ENCODE data around the gene SRA1. TPM values are rescaled to one million over a fixed set of nuclear protein-coding genes. Genes with fewer than 3 reads are reported as not detected.

SRA1 gene
- total RNA-seq, 2 experiments from 2014 or later = 38.0 to 39.6 TPM

DNA sequence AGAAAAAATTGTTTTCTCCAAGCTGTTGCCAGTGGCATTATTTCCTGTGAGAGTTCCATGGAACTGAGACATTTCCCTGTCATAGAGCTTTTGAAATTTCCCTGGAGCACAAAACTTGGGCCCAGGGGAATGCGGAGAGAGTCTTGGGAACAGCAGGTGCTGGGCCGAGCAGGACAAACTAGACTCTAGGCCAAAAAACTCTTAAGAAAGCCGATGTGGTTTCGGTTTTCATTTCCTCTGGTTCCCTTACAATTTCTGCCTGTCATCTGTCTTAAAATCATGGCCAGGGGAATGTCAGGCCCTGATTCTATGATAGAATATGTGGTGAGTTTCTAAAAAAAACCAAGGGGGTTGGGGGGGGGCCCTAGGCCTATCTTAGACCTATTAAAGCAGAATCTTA lies 11.9 kb upstream of the SRA1 start:
- Mint-ChIP-seq H3K4me3 (peak overlapping the region; percentile 45), H3K27me3 (ENCODE audit: low read depth) (no peaks in the 10 kb centered on the region), H3K9me3 (no peaks in the 10 kb centered on the region), H3K36me3 (ENCODE audit: low read depth) (peaks cover 35% of the 10 kb centered on the region), H3K27ac (peak overlapping the region; percentile 87), H3K4me1 (ENCODE audit: low read depth) (peaks cover 49% of the 10 kb centered on the region)
- DNase-seq = no peak
- CTCF ChIA-PET = interaction anchor here (0.7 to 1.6 kb wide), 4 partner anchors 22 to 66 kb away, joined by 3 to 6 read pairs (median 4); partner anchors contain the start of gene EIF4EBP3
- intact Hi-C loops (cut with micrococcal nuclease) = no loop called here

GRCh38 chr5:140568443-140569063 lies 11.3 kb upstream of the SRA1 start:
- H3K36me3 Mint-ChIP-seq (ENCODE audit: low read depth) = peaks cover 35% of the 10 kb centered on the region
- DNase-seq = no peak
- CTCF ChIA-PET = interaction anchor here (1.3 to 1.6 kb wide), 2 partner anchors 32 to 66 kb away, joined by 3 to 6 read pairs; no protein-coding TSS in a partner anchor
- peak overlapping the region; percentile 87 for H3K27ac Mint-ChIP-seq
- intact Hi-C loops (cut with micrococcal nuclease) = no loop called here
- peak overlapping the region; percentile 45 for H3K4me3 Mint-ChIP-seq
- no peaks in the 10 kb centered on the region for H3K9me3 Mint-ChIP-seq
- no peaks in the 10 kb centered on the region for H3K27me3 Mint-ChIP-seq (ENCODE audit: low read depth)
- peaks cover 55% of the 10 kb centered on the region for H3K4me1 Mint-ChIP-seq (ENCODE audit: low read depth)

GRCh38 chr5:140567871-140568270 lies 10.6 kb upstream of the SRA1 start:
- H3K27me3 Mint-ChIP-seq (ENCODE audit: low read depth) = no peaks in the 10 kb centered on the region
- peaks cover 35% of the 10 kb centered on the region for H3K36me3 Mint-ChIP-seq (ENCODE audit: low read depth)
- no peak overlapping the region for H3K4me3 Mint-ChIP-seq
- H3K27ac Mint-ChIP-seq = peak overlapping the region; percentile 87
- no peaks in the 10 kb centered on the region for H3K9me3 Mint-ChIP-seq
- CTCF ChIA-PET = interaction anchor here (1.3 kb wide), 1 partner anchor 33 kb away, joined by 3 read pairs; no protein-coding TSS in a partner anchor
- peaks cover 60% of the 10 kb centered on the region for H3K4me1 Mint-ChIP-seq (ENCODE audit: low read depth)
- intact Hi-C loops (cut with micrococcal nuclease) = no loop called here
- DNase-seq = no peak

- H3K27ac Mint-ChIP-seq = peak overlapping the region; percentile 87
- no peak overlapping the region for H3K4me3 Mint-ChIP-seq
- H3K36me3 Mint-ChIP-seq (ENCODE audit: low read depth) = peaks cover 35% of the 10 kb centered on the region
- intact Hi-C loops (cut with micrococcal nuclease) = no loop called here
- peaks cover 61% of the 10 kb centered on the region for H3K4me1 Mint-ChIP-seq (ENCODE audit: low read depth)
- H3K9me3 Mint-ChIP-seq = no peaks in the 10 kb centered on the region
- no peaks in the 10 kb centered on the region for H3K27me3 Mint-ChIP-seq (ENCODE audit: low read depth)
- DNase-seq = no peak
- CTCF ChIA-PET = interaction anchor here (0.5 to 1.1 kb wide), 3 partner anchors 13 to 195 kb away, joined by 3 to 4 read pairs (median 3); no protein-coding TSS in a partner anchor
These were observed 10.0 kb upstream of the SRA1 start for GRCh38 chr5:140567136-140567818.

- H3K27ac Mint-ChIP-seq = no peak overlapping the region
- intact Hi-C loops (cut with micrococcal nuclease) = no loop called here
- no peaks in the 10 kb centered on the region for H3K27me3 Mint-ChIP-seq (ENCODE audit: low read depth)
- no peaks in the 10 kb centered on the region for H3K9me3 Mint-ChIP-seq
- no peak for DNase-seq
- peaks cover 61% of the 10 kb centered on the region for H3K4me1 Mint-ChIP-seq (ENCODE audit: low read depth)
- peaks cover 35% of the 10 kb centered on the region for H3K36me3 Mint-ChIP-seq (ENCODE audit: low read depth)
- CTCF ChIA-PET = interaction anchor here (1.0 to 1.1 kb wide), 2 partner anchors 39 to 194 kb away, joined by 3 to 4 read pairs; no protein-coding TSS in a partner anchor
- no peak overlapping the region for H3K4me3 Mint-ChIP-seq
These were observed 9.4 kb upstream of the SRA1 start for GRCh38 chr5:140566665-140567064.

DNA sequence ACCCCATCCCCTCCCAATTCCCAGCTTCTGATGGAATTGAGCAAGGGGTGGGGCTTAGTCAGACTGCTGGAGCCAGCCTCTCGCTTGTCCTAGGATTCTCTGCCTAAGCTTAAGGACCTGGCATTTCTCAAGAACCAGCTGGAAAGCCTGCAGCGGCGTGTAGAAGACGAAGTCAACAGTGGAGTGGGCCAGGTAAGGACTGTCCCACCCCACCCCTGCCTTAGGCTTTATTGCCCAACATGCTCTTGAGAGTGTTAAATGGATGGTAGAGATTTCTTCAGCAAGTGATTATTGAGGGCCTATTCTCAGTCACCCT lies 8.5 kb upstream of the SRA1 start:
- H3K36me3 Mint-ChIP-seq (ENCODE audit: low read depth) = peaks cover 33% of the 10 kb centered on the region
- H3K4me3 Mint-ChIP-seq = peak overlapping the region; percentile 96
- no peaks in the 10 kb centered on the region for H3K27me3 Mint-ChIP-seq (ENCODE audit: low read depth)
- intact Hi-C loops (cut with micrococcal nuclease) = no loop called here
- H3K9me3 Mint-ChIP-seq = no peaks in the 10 kb centered on the region
- DNase-seq = no peak
- peak overlapping the region; percentile 93 for H3K27ac Mint-ChIP-seq
- H3K4me1 Mint-ChIP-seq (ENCODE audit: low read depth) = peaks cover 61% of the 10 kb centered on the region
- CTCF ChIA-PET = interaction anchor here (0.7 to 1.5 kb wide), 5 partner anchors 8 to 353 kb away, joined by 3 to 5 read pairs (median 4); no protein-coding TSS in a partner anchor

DNA sequence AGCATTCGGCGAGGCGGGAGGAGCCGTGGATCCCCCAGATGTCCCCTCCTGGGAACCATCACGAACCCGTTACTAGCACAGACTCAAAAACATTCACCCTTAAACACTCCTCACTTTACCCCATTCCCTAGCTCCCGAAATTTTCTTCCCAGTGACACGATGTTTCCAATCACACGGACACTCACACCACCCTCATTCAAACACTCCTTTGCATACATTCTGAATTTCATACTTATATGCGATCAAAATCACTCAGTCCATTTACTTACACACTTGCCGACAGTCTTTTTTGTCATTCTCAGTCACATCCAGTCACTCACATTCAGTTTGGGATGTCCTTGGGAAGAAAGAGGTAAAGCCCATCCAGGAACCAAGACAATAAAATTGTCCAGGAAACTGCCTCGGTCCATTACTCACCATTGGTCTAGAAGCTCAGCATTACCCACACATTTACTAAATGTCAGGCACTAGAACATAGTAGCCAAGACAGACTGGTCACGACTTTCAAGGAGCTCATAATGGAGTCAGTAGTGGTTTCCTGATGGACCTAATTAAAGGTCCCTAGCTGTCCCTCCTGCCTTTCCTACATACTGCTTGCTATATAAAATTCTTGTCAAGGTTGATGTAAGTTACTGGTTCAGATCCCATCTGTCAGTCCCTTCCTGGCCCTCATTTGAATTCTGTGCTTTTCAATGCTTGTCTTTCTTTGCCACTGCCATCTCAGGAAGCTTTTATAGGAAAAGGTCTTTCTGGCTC lies 7.9 kb upstream of the SRA1 start:
- no peak for DNase-seq
- Mint-ChIP-seq H3K9me3 (no peaks in the 10 kb centered on the region), H3K4me1 (ENCODE audit: low read depth) (peaks cover 60% of the 10 kb centered on the region), H3K4me3 (peak overlapping the region; percentile 96), H3K36me3 (ENCODE audit: low read depth) (peaks cover 29% of the 10 kb centered on the region), H3K27me3 (ENCODE audit: low read depth) (no peaks in the 10 kb centered on the region), H3K27ac (peak overlapping the region; percentile 93)
- CTCF ChIA-PET = interaction anchor here (0.7 to 1.5 kb wide), 5 partner anchors 9 to 352 kb away, joined by 3 to 5 read pairs (median 4); no protein-coding TSS in a partner anchor
- intact Hi-C loops (cut with micrococcal nuclease) = no loop called here

- Mint-ChIP-seq H3K27ac (peak within 1 kb of the TSS; percentile 93), H3K4me1 (ENCODE audit: low read depth) (peaks cover 53% of the 10 kb centered on the region), H3K36me3 (ENCODE audit: low read depth) (peaks cover 25% of the 10 kb centered on the region), H3K4me3 (peak within 1 kb of the TSS; percentile 96), H3K9me3 (no peaks in the 10 kb centered on the region), H3K27me3 (ENCODE audit: low read depth) (no peaks in the 10 kb centered on the region)
- peak; percentile 97 for DNase-seq
- intact Hi-C loops (cut with micrococcal nuclease) = loop anchor here (1.0 to 5.0 kb wide), 11 partner anchors 8 to 1053 kb away; partner anchors contain the start of genes ANKHD1, CYSTM1, DIAPH1 and EIF4EBP3
- CTCF ChIA-PET = interaction anchor here (0.6 to 1.5 kb wide), 4 partner anchors 10 to 305 kb away, joined by 3 to 4 read pairs (median 3); partner anchors contain the start of gene CD14
These were observed 7.1 kb upstream of the SRA1 start, which contains the start of the genes APBB3 and SLC35A4 for GRCh38 chr5:140564196-140565023. Gene APBB3 (minus strand): TSS chr5:140564598. CDS start chr5:140564245, 353 bp downstream. Gene SLC35A4 (plus strand): TSS chr5:140564828. CDS start chr5:140567170, 2,342 bp downstream.

GRCh38 chr5:140563596-140563995 lies 6.3 kb upstream of the SRA1 start:
- DNase-seq = no peak
- H3K9me3 Mint-ChIP-seq = no peaks in the 10 kb centered on the region
- CTCF ChIA-PET = interaction anchor here (1.0 to 1.3 kb wide), 3 partner anchors 69 to 200 kb away, joined by 3 to 4 read pairs (median 3); partner anchors contain the start of gene CD14
- peaks cover 45% of the 10 kb centered on the region for H3K4me1 Mint-ChIP-seq (ENCODE audit: low read depth)
- H3K36me3 Mint-ChIP-seq (ENCODE audit: low read depth) = peaks cover 24% of the 10 kb centered on the region
- no peaks in the 10 kb centered on the region for H3K27me3 Mint-ChIP-seq (ENCODE audit: low read depth)
- intact Hi-C loops (cut with micrococcal nuclease) = loop anchor here (5.0 kb wide), 3 partner anchors 386 to 1054 kb away; partner anchors contain the start of genes CYSTM1, DIAPH1 and PURA
- H3K4me3 Mint-ChIP-seq = peak overlapping the region; percentile 96
- H3K27ac Mint-ChIP-seq = peak overlapping the region; percentile 68

DNA sequence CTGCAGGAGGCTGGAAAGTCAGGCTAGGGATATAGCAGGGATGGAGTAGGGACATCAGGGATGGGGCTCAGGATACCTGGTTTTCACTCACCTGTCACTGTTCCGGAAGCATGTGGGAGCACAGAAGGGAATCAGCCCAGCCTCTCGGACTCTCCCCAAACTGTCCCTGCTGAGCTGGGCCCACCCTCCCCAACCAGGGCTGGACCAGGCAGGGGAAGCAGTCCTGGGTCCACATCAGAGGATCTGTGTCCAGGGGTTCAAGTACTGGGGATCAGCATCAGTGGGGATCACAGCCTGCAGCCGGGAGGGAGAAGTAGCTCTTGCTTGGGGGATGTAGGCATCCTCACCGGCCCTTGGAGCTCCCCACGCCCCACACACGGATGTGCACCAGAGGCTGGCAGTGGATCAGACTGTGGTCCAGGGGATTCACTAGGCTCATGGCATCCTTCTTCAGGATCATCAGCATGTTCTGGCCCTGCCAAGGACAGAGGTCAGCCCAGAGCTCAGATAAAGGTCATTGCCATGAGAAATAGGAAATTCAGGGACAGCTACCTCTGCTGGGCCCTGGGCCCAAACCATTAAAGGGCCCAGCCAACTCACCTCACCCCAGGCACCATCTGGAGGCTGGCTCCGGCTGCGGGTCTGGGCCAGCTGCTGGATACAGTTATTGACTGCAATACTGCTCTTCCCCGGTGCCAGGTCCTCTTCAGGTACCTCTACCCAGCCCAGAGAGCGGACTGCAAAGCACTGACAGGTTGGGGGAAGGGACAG lies 4.7 kb upstream of the SRA1 start:
- Mint-ChIP-seq H3K27ac (no peak overlapping the region), H3K36me3 (ENCODE audit: low read depth) (peaks cover 11% of the 10 kb centered on the region), H3K27me3 (ENCODE audit: low read depth) (no peaks in the 10 kb centered on the region), H3K9me3 (no peaks in the 10 kb centered on the region), H3K4me3 (no peak overlapping the region), H3K4me1 (ENCODE audit: low read depth) (peaks cover 36% of the 10 kb centered on the region)
- CTCF ChIA-PET = interaction anchor here (0.8 to 1.4 kb wide), 2 partner anchors 14 to 73 kb away, joined by 3 to 4 read pairs; no protein-coding TSS in a partner anchor
- DNase-seq = no peak
- intact Hi-C loops (cut with micrococcal nuclease) = loop anchor here (5.0 kb wide), 3 partner anchors 385 to 1055 kb away; partner anchors contain the start of genes CYSTM1, DIAPH1 and PURA

Measured in activated naive CD4-positive, alpha-beta T cell treated with anti-CD3 and anti-CD28 coated beads for 36 hours (primary cell).